Ishikawa (cell line): ENCODE results near the gene VCAN.

Source experiments
- CEBPB ChIP-seq: IDR thresholded peaks from 2 replicates; pipeline ENCODE4 v1.6.1; 2012
- CREB1 ChIP-seq: IDR thresholded peaks from 2 replicates; pipeline ENCODE4 v1.6.1; 2012; ENCODE audit warnings: low read depth
- EGR1 ChIP-seq: IDR thresholded peaks from 2 replicates; pipeline ENCODE4 v1.6.1; 2012
- EP300 ChIP-seq: IDR thresholded peaks from 2 replicates; pipeline ENCODE4 v1.6.1; 2012; ENCODE audit warnings: borderline replicate concordance
- FOXM1 ChIP-seq: IDR thresholded peaks from 2 replicates; pipeline ENCODE4 v1.6.1; 2012; ENCODE audit warnings: low read depth, borderline replicate concordance
- MAX ChIP-seq: IDR thresholded peaks from 2 replicates; pipeline ENCODE4 v1.6.1; 2012
- NFIC ChIP-seq: IDR thresholded peaks from 2 replicates; pipeline ENCODE4 v1.6.1; 2012
- RAD21 ChIP-seq: IDR thresholded peaks from 2 replicates; pipeline ENCODE4 v1.6.1; 2012; ENCODE audit warnings: low read depth
- REST ChIP-seq: IDR thresholded peaks from 2 replicates; pipeline ENCODE4 v1.6.1; 2012; ENCODE audit warnings: low read depth, mild to moderate bottlenecking
- TAF1 ChIP-seq: IDR thresholded peaks from 2 replicates; pipeline ENCODE4 v1.6.1; 2012; ENCODE audit warnings: low read depth, mild to moderate bottlenecking
- TCF12 ChIP-seq: IDR thresholded peaks from 2 replicates; pipeline ENCODE4 v1.6.1; 2012; ENCODE audit warnings: low read depth
- TEAD4 ChIP-seq: IDR thresholded peaks from 2 replicates; pipeline ENCODE4 v1.6.1; 2012
- USF1 ChIP-seq: IDR thresholded peaks from 2 replicates; pipeline ENCODE4 v1.6.1; 2012
- YY1 ChIP-seq: IDR thresholded peaks from 2 replicates; pipeline ENCODE4 v1.6.1; 2012; ENCODE audit warnings: low read depth
- ZBTB7A ChIP-seq: IDR thresholded peaks from 2 replicates; pipeline ENCODE4 v1.6.1; 2012; ENCODE audit warnings: low read depth

Gene VCAN

GRCh38 chr5:83564069-83564749, 92.7 kb downstream of the VCAN start:
- no peak for TF ChIP-seq TAF1
- peak; percentile 64 for TF ChIP-seq RAD21

- TF ChIP-seq CREB1 (no peak), ZBTB7A (no peak), TCF12 (no peak), REST (no peak), TEAD4 (no peak), FOXM1 (no peak), YY1 (no peak), NFIC (no peak), MAX (no peak), EP300 (no peak), TAF1 (no peak), EGR1 (no peak), USF1 (no peak), RAD21 (no peak), CEBPB (no peak)
Measured at GRCh38 chr5:83567741-83568140, 96.2 kb downstream of the VCAN start.

- no peak for TF ChIP-seq EP300
- TF ChIP-seq MAX = no peak
- TF ChIP-seq CEBPB = no peak
- no peak for TF ChIP-seq YY1
- no peak for TF ChIP-seq CREB1
- TF ChIP-seq FOXM1 = no peak
- TF ChIP-seq USF1 = no peak
- no peak for TF ChIP-seq RAD21
- no peak for TF ChIP-seq TAF1
- TF ChIP-seq TEAD4 = no peak
- no peak for TF ChIP-seq TCF12
- TF ChIP-seq REST = no peak
- TF ChIP-seq ZBTB7A = no peak
Measured at GRCh38 chr5:83568186-83568585, 96.6 kb downstream of the VCAN start.

- TF ChIP-seq NFIC (no peak), TCF12 (no peak), ZBTB7A (no peak)
Measured at GRCh38 chr5:83570916-83571315, 99.4 kb downstream of the VCAN start.

- TF ChIP-seq YY1 (no peak), USF1 (no peak), CREB1 (no peak), EP300 (no peak), CEBPB (no peak), ZBTB7A (no peak), MAX (no peak), RAD21 (no peak), REST (no peak), TCF12 (no peak), NFIC (no peak), TAF1 (no peak), EGR1 (no peak), TEAD4 (no peak), FOXM1 (no peak)
Measured at GRCh38 chr5:83572271-83572670, 100.7 kb downstream of the VCAN start.
